ENCODE measurements around the gene SHOC2.

Gene SHOC2

DNA sequence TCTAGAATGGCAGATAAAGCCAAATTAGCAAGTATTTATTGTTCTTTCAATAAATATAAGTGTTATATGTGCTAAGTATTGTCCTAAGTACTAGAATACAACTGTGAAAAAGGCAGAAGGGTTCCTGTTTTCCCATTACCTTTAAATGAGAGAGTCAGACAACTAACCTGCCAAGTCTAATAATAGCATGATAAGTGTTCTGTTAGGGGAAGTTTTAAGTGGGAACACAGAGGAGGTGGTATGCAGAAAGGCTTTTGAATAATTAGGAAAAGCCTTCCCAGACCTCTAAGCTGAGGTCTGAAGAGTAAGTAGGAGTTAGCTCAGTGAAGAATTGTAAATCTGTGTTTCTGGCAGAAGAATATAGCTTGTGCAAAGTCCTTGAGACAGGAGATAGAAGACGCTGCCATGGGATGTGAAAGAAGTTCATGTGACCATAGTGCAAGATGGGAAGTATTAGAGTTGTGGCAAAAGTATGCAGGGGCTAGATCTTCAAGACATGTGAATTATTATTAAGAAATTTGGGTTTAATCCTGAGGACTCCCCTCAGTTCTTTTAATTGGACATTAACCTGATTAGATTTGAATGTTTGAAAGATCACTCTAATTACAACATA lies 12.5 kb downstream of the SHOC2 start:
- DNase-seq (ENCODE audit: low read depth) = no peak
- TF ChIP-seq, protein P1, sequence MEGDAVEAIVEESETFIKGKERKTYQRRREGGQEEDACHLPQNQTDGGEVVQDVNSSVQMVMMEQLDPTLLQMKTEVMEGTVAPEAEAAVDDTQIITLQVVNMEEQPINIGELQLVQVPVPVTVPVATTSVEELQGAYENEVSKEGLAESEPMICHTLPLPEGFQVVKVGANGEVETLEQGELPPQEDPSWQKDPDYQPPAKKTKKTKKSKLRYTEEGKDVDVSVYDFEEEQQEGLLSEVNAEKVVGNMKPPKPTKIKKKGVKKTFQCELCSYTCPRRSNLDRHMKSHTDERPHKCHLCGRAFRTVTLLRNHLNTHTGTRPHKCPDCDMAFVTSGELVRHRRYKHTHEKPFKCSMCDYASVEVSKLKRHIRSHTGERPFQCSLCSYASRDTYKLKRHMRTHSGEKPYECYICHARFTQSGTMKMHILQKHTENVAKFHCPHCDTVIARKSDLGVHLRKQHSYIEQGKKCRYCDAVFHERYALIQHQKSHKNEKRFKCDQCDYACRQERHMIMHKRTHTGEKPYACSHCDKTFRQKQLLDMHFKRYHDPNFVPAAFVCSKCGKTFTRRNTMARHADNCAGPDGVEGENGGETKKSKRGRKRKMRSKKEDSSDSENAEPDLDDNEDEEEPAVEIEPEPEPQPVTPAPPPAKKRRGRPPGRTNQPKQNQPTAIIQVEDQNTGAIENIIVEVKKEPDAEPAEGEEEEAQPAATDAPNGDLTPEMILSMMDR (IDR thresholded peaks at IDR 0.05; ENCODE audit: insufficient read depth, low read depth, low read length, missing control alignments) = no peak
- H3K4me3 ChIP-seq (ENCODE audit: low read depth, low read length) = no peak overlapping the region

DNA sequence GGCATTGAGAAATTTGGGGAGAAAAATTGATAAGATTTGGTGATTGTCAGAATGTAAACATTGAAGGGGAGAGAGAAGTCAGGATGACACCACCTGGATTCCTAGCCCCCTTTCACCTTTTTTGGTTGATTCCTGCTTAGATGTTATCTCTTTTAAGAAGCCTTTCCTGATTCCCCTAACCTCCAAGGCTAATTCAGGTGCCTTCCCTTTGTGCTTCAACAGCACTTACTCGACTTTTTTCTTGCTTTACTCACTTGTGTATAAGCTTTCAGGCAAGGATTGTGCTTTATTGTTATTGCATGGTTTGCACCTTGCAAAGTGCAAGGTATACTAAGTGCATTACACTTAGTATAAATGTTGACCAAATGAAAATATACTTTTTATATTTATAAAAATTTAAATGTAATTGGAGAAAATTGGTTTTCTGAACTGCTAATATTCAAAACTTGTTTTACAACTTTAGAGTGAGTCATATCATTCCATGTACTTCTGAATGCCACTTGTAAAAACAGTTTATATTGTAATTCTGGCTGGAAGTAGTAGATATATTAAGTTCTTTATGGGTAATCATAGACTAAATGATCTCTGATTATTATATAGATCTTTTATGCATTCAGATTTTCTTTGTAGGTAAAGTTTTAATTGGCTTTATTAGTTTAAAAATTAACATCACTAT lies 13.2 kb downstream of the SHOC2 start:
- H3K4me3 ChIP-seq (ENCODE audit: low read depth, low read length) = no peak overlapping the region
- DNase-seq (ENCODE audit: low read depth) = no peak
- TF ChIP-seq, protein P1 (IDR thresholded peaks at IDR 0.05; ENCODE audit: insufficient read depth, low read depth, low read length, missing control alignments) = no peak

DNA sequence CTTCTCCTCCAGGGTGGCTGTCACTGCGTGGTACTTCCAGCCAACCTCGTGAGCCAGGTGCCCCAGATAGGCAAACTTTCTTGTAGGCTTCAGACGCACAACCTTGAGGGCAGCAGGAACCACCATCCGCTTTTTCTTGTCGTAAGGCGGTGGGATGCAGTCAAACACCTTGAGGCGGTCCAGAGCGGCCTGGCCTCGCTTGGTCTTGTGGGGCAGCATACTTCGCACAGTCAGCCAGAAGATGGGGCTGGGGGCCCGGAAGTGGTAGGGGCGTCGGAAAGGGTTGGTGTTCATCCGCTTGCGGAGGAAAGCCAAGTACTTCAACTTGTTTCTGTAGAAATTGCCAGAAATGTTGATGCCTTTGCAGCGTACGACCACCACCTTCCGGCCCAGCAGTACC lies 17.4 kb downstream of the SHOC2 start:
- no peak overlapping the region for H3K4me3 ChIP-seq (ENCODE audit: low read depth, low read length)
- no peak for DNase-seq (ENCODE audit: low read depth)
- TF ChIP-seq, protein P1 (IDR thresholded peaks at IDR 0.05; ENCODE audit: insufficient read depth, low read depth, low read length, missing control alignments) = no peak

DNA sequence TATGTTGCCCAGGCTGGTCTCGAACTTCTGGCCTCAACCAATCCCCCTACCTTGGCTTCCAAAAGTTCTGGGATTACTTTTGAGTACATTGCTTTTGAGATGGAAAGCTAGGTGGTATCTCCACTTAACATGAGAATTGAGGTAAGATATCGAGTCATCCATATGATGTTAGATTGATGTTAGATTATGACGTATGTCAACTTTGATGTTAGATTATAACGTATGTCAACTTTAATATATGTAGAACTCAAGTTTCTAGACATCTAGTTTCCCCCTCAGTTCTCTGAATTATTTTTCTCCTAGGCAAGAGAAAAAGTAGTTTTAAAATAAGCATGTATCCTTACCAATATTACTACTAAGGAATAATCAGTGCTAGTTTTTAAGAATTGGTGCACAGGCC lies 20.0 kb downstream of the SHOC2 start:
- TF ChIP-seq, protein P1 (IDR thresholded peaks at IDR 0.05; ENCODE audit: insufficient read depth, low read depth, low read length, missing control alignments) = no peak
- no peak overlapping the region for H3K4me3 ChIP-seq (ENCODE audit: low read depth, low read length)
- DNase-seq (ENCODE audit: low read depth) = no peak

DNA sequence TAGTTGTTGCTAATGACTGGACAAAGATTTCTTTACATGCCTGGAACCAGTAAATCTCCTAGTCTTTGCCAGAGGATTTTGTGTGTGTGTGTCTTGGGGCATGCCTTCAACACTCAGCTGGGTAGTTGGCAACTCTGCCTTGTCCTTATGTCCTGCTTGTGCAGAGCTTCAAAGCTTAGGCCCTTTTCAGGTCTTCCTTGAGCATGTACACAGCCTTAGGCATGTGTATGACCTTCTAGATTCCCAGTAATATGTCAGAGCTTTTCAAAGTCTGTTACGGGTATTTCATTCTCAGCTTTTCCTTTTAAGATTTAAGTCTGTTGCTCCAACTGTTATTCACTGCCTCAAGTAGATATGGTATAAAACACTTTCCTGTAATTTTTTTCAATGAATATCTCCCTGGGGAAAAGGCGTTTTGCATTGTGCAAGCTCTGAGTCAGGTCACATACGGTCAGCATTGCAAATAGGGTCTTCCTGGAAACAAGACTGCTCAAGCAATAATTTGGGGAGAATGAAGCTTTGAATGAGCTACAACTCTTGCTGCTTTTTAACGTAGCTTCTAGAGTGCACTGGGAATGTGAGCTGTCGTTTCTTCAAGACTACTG lies 25.5 kb downstream of the SHOC2 start:
- H3K4me3 ChIP-seq (ENCODE audit: low read depth, low read length) = no peak overlapping the region
- TF ChIP-seq, protein P1 (IDR thresholded peaks at IDR 0.05; ENCODE audit: insufficient read depth, low read depth, low read length, missing control alignments) = no peak

DNA sequence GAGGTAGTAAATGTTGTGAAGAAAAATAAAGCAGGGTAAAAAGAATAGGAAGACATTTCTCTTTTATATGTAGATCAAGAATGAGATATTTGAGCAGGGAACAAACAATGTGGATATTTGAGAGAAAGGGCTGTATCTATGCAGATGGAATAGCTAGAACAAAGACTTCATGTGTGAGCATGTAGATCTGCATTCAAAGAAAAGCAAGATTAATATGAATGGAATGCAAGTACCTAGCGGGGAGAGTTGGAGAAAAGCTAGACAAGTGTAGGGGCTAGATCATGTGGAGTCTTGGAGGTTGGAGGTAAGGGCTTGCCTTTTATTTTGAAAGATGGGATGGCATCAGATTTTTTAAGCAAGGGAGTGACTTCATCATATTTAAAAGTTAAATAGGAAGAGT lies 27.1 kb downstream of the SHOC2 start:
- TF ChIP-seq, protein P1 (IDR thresholded peaks at IDR 0.05; ENCODE audit: insufficient read depth, low read depth, low read length, missing control alignments) = no peak
- no peak for DNase-seq (ENCODE audit: low read depth)
- no peak overlapping the region for H3K4me3 ChIP-seq (ENCODE audit: low read depth, low read length)

More for the DNA sequence above, 25.5 kb downstream of the SHOC2 start:
- no peak for DNase-seq (ENCODE audit: low read depth)

Data from GM12865 (cell line).